ENCODE measurements around the gene MED27.

Gene MED27

DNA sequence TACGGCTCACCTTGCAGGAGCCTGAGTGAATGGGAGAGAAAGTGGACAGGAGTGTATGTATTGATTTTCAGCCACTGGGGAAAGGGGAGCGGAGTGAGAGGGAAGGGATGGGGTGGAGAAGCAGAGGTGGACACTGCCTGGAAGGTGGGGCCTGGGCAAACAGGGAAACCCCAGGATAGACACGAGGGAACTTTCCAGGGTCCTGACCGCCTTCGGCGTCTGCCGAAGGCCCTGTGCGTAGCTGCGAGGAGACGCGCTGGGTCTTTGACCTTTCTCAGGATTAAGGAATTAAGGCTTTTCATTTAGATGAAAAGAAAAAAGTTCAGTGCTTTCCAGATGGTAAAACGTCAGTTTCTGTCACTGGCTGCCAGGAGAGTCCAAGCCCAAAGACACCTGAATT, 205.2 kb downstream of the MED27 start:
- no peak for DNase-seq

DNA sequence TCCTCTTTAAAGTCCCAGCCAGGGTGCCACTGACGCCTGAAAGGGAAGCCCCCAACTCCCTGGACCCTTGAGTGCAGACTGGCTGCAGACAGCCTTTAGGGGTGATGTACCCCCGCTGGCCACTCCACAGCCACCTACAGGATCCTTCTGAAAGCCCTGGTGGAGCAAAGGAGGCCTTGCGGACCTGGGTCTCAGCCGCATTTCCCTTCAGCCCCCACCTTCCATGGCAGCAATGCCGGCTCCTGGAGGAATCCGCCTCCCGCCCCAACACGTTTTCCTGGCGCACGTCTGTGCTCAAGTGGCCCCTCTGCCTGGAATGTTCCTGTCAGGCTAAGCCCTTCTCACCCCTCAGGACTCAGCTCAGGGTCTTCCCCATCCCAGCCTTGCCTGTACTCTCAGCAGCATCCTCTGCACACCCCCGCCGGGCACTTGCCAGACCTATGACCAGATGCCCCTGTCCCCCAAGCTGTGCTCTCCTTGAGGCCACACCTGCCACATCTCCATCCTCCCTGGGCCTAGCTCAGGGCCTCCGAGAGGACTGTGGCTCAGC, 205.7 kb downstream of the MED27 start:
- DNase-seq = no peak

DNA sequence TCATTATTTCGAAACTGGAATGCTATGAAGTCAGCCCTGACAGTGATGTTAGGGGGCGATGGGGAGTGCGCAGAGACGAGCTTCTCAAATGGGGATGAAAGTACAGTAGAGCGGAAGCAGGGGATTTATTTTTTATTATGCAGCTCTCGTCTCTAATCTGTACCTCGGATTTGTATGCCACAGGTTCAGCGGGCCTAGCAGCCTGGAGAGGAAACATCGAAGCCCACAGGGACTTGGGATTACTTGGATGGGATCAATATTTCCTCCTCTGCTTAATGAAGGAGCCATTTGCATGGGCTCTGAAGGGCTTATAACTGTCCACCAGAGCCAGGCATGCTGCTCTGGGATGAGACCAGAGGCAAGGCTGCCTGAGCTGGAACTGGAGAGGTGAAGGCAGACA, 206.3 kb downstream of the MED27 start:
- DNase-seq = no peak

DNA sequence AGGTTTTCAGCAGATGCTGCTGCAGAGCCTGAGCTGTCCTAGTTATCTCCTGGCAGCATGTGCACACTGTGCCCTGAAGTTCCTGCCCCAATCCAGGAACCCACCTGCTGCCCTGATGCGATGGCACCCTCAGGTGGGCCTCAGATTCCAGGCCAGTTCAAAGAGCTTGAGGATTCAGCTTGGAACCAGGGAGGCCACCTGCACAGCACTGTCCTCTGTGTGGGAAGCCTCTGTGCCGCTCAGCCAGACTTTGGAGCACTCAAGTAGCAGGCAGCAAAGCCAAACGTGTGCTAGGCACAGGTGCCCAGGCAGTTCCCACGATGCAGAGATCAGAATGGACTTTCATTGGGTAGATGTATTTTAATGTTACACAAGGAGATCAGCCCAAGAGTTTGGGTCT, 207.0 kb downstream of the MED27 start:
- DNase-seq = no peak

DNA sequence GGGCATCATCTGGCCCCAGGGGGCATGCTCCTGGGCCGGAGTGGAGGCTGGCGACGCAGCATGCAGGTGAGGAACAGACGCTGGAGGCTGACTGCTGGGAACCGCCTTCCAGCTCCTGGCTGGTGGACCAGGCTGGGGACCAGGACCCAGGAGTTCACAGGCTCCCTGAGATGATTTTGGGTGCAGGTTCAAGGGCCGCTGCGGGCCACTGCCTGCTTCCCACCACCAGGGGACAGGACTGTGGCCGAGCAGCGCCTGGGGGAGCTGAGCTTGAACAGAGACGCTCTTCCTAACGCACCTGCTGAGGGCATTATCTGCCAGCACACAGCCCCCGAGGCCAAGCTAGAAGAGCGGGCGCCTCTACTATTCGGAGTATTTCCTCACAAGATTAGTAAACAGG, 207.7 kb downstream of the MED27 start:
- no peak for DNase-seq

DNA sequence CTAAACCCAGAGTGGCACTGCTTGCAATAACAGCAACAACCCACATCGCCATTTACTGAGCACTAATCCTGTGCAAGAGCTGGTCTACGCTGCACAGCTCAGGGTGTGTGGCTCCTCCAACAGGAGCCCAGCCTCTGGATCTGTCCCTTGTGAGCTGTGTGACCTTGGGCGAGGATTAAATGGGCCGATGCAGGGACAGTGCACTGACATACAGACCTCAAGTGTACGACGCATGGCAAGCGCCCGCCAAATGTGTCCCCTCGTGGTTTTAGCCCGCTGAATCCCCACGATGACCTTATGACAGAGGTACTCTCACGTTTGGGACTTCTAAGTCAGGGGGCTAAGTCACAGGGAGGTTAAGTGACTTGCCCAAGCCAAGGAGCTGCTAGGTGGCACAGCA, 209.5 kb downstream of the MED27 start:
- DNase-seq = no peak

DNA sequence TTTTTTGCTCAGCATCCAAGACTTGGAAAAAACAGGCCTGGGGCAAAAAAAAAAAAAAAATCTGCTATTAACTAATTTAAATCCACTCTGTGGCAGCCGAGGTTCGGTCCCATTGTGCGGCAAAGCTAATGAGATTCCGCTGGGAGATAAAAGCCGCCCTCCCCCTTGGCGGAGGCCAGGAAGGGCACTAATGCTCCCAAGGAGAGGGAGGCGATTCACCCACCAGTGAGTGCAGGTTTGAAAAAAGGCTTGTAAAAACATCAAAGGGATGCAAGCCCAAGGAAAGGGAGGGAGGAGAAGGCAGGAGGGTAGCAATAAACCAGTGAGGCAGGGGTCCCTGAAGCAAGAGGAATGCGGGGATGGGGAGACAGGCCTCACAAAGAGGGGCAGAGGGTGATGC, 210.3 kb downstream of the MED27 start:
- no peak for DNase-seq

DNA sequence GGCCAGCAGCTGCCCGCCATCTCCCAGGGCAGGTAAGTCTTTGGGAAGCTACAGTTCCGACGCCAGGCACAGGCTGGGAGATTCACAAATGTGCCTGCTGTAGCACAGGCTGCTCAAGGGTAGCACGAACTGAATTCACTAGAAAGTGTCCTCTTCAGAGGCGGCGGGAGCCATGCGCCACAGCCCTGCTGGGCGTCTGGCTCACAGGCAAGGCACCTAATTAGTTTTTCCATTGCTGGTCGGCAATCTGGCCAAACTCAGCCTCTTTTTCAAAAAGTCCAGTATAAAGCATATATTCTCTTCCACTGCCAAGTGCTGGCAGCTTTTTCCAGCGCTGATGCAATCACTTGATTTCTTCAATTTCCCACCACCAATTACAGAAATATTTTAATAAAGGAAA, 210.9 kb downstream of the MED27 start:
- peak; percentile 83 for DNase-seq

DNA sequence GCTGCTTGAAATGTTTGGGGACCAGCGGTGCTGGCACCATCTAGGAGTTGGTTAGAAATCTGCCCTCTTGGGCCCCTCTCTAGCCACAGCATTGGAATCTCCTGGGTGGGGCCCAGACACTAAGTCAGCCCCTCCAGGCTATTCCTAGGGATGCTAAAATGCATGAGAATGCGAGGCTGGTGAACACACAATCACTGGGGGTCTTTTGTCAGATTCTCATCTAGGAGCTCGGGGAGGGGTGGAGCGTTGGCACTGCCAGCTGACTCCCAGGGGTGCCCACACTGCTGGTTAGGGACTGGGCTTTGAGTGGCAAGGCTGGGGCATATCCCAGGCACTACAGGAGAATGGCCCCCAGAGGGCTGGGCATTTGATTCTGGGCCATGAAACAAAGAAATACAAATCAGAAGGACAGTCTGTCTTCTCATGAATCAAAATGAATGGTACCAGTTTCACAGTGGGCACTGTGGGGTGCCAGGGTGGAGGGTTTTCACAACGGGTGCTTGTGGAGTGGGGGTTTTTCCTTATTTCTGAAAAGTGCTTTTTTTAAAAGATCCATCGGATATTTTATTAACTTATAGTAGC, 212.0 kb downstream of the MED27 start:
- no peak for DNase-seq

DNA sequence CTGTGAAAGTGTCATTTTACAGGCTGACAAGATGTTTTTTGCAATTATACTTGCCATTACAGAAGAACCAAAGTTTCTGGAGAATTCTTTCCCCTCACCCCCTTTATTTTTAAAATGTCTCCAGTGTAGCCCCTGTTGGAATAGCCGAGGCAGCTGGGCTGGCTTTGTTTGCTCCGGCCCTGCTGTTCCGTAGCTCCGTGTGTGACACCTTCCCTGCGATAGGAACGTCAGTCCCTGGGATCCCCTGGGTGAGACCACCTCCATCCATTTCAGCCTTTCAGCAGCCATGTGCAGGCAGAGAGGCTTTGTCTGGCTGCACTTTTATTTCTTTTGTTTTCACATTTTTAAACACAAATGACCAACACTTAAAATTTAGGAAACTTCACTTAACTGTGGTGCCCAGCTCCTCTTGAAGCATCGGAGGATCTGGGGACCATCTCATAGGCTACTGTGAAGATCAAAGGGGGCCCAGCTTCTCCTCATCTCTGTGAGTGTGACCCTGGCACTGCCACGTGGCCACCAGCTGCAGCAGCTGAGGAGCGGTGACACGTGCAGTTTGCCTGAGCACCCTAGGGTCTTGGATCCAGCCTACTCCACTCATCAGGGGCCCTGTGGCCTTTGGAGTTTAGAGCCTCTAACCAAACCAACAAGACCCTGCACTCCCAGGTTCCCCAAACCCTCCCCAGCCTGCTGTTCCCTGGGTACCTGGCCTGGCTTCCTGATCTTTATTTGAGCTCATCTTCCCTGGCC, 214.0 kb downstream of the MED27 start:
- DNase-seq = no peak

DNA sequence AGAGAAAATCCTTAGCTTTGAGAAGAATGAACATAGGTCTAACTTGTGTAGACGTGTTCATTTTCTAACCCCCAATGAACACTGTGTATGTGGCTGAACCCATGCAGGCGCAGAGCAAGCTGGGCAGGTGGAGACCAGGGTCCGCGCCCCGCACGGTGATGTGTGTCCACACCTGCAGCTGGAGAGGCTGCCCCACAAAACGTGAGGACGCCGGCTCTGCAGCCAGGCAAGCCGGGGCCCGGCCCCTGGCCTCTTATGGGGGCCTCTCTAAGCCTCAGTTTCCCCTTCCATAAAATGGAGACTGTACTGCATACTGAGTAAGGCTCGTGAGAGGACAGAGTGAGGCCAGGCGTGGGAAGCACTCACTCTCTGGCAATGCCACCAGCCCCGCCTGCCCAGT, 215.1 kb downstream of the MED27 start:
- no peak for DNase-seq

DNA sequence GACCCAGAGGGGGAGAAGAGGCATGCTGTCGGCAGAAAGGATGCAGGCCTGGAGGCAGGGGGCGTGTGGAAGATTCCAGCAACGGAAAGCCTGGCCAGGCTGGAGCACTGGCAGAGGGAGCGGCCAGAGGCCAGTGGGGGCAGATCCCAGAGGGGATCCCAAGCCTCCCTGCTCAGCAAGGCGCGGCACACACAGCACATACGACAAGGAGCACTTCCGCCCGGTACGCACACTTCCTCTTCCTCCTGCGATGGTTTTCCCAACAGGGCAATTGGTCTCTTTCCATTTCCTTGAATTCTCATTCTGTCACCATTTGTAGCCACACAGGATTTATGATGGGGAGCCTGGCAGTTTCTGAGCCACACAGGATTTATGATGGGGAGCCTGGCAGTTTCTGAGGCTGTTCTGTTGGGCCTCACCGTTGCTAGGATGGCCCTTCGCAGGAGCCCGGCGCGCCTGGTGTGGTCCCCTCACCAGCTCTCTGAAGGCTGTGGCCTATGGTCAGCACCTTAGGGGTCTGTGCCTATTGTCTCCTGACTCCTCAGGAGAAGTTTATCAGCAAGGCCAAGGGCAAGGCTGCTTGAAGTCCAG, 216.3 kb downstream of the MED27 start:
- no peak for DNase-seq

DNA sequence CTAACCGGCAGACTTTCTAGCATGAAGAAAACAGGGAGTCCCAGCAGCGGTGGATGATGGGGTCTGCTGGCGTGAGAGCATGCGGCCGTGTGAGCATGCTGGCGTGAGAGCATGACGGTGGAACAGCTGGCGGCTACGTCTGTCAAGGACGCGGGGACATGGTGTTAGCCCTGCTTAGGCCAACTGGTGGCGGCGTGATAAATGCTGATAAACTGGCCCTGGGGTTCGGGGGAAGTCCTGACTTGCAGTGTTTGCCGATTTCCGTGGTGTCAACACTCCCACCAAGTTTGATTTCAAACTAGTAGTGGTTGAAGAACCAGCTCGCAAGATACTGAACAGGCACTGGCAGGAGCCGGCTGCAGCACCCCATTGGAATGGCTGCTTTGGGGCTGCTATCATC, 217.4 kb downstream of the MED27 start:
- DNase-seq = no peak

DNA sequence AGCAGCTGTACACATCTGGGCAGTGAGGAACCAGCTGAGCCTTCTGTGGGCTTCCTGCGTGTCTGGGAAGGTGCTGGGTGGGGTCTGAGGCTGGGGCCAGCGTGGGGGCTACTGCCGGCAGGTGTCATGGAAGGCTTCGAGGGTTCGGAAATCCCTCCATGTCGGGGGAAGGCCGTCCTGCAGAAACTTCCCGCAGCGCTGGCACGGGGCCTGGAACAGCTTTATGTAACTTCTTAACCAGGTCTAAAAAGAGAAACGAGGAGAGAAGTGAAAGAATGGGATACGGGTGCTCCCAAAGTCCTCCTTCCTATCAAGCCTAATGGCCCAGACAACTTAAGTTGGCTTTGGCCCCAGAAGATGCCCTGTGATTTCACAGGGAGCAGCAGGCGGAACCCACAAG, 219.2 kb downstream of the MED27 start:
- DNase-seq = no peak

DNA sequence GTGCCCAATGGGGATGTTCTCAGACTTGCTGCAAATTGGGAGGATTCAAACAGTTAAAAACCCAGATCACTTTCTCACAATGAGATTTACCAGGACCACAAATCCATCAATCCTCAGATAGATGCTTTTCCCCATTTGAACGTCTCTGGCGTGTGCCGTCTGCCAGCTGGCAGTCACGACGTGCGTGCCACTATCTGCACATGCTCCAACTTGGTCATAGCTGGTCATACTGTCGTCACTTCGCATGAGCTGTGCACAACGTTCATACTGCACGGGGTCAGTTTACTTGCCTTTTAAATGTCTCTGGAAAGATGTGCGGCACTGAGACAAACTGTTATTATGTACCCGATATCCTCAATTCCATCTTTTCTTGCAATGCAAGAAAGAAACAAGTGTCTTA, 221.5 kb downstream of the MED27 start:
- no peak for DNase-seq

DNA sequence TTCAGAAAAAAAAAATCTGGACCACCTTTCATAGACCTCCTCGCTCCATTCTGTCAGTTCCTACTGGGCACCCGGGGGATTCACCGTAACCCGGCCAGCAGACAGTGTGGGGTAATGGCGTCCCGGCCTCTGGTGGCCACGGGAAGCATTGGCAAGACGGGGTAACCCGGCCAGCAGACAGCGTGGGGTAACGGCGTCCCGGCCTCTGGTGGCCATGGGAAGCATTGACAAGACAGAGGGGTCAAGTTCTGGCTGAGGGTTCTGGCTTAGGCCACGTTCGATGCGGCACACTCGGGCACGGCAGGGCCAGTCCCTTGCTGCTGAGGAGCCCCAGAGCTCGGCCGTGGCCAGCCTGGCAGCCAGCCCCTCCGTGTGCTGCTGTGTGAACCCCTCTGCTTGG, 223.6 kb downstream of the MED27 start:
- DNase-seq = no peak

DNA sequence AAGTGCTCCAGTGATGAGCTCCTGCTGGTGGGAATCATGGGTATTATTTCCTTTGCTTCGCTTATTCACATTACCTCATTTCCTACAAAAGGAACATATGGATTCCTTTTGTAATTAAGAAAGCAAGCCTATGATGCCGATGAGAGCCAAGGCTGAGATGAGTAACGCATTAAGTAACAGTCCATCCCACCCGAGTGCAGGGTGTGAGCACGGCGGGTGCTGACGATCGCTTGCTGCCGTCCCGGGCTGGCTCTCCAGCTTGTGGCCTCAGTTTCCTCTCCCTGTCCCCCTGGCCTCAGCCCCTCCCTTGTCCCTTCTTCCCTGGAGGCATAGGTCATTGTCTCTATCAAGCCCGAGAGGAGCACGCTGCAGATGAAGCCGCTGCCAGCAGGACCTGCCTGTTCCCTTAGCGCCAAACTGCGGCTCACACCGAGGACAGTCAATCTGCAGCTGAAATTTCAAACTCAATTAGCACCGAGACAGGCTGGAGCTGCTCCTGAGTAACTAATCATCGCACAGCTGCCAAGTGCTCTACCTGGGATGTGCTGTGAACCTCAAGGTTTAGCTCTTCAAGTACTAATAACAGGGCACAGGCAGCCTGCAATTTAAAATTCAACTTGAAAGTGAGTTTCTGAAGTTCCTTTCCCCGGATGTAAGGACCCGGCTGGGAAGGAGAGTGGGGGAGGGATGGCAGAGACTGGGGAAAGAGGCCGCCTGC, 224.6 kb downstream of the MED27 start:
- peak; percentile 4 for DNase-seq

DNA sequence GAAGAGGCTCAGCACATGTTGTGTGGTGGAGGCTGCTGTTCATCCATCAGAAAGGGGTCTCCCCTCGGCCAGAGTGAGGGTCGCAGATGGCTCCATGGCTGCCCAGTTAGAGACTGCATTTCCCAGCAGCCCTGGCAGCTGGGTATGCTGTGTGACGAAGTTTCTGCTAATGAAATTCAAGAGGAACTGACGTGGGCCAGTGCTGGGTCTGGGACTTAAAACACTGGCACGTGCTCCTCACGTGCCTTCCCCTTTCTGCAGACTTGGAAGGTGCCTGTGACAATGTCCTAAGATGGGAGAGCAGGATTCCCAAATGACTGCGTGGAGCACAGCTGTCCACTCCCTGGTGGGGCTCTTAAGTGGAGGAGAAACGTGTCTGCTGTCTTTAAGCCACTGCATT, 225.3 kb downstream of the MED27 start:
- DNase-seq = no peak

DNA sequence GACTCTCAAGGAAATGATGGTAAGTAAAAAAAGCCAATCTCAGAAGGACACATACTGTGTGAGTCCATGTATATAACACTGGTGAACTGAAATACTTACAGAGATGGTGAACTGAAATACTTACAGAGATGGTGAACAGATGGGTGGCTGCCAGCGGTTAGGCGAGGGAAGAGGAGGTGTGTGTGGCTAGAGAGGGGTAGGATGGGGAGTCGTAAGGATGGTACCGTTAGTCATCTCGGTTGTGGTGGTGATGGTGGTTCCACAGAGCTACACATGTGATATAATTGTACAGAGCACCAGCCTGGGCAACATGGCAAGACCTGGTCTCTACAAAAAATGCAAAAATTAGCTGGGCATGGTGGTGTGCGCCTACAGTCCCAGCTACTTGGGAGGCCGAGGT, 226.2 kb downstream of the MED27 start:
- no peak for DNase-seq

DNA sequence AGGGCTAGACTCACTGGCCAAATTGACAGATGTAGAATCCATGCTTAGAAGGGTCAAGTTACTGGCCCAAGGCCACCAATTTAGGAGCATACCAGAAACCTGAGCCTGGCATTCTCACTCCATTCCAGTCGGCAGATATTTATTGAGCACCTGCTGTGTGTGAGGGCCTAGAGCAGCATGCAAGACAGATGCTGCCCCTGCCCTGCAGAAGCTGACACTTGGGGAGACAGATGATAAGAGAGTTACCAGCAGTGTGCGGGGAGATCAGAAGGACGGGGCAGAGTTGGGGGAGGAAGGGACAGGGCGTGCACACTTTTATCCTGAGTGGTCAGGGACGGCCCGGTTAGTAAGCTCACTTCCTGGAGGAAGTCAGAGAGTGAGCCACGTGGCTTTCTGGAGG, 228.3 kb downstream of the MED27 start:
- peak; percentile 1 for DNase-seq

DNA sequence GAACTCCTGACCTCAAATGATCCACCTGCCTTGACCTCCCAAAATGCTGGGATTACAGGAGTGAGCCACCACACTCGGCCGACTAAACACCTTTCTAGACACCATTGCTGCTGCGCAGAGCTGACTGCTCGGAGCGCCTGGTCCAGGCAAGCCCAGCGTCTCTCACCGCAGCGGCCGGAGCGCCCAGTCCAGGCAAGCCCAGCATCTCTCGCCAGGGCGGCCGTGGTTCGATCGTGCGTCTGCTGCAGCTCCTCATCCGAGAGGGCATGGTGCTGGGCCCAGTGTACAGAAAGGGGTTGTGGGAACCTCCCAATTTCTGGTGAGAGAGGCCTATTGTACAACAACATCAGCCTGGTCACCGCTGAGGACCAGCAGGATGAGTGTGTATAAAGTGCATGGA, 230.3 kb downstream of the MED27 start:
- DNase-seq = no peak

DNA sequence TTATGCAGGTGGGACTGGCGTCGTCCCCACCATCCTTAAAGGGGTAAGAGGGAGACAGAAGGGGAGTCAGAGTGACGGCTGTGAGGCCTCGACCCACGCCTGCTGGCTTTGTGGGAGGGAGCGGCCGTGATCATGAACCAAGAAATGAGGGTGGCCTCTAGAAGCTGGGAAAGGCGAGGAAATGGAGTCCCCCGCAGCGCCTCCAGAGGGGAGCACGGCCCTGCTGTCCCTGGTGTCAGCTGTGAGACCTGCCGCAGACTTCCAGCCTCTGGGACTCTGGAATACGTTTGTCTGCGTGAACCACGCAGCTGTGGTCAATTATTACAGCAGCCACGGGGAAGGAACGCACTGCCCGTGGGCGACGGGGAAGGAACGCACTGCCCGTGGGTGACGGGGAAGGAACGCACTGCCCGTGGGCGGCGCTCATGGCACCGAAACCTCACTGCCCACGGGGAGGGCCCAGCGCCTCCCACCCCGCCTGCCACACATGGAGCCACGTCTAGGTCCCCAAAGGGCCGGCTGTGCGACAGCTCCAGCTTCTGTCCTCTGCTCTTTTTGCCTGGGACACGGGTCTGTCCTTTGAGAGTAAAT, 231.0 kb downstream of the MED27 start:
- DNase-seq = no peak

DNA sequence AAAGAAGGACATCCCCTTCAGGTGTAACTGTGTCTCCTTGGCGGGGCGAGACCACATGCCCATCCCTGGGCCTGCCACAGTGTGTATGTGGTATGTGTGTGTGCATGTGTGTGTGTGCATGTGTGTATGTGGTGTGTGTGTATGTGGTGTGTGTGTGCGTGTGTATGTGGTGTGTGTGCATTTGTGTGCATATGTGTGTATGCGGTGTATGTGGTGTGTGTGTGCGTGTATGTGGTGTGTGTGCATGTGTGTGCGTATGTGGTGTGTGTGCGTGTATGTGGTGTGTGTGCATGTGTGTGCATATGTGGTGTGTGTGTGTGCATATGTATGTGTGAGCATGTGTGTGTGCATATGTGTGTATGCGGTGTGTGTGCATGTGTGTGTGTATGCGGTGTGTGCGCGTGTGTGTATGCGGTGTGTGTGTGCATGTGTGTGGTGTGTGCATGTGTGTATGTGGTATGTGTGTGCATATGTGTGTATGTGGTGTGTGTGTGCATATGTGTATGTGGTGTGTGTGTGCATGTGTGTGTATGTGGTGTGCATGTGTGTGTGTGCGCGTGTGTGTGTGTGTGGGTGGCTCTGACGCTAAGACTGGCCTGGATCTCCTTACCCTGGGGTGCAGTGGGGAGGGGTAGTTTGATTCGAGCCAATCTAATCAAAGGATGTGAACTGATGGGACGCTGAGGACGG, 231.9 kb downstream of the MED27 start:
- no peak for DNase-seq

All from NCI-H446 treated with DMSO at 0.1 percent for 48 hours (cell line).